H9 (cell line): Measurements from ENCODE around the gene TSPAN9. TPM values are rescaled to one million over a fixed set of nuclear protein-coding genes. Genes with fewer than 3 reads are reported as not detected.

Source experiments
- DNase-seq: peaks from one replicate; pipeline ENCODE4 v3.0.0-alpha.2; 2017
- H2AFZ ChIP-seq: one replicate; pipeline ENCODE4 v1.6.1; 2013; ENCODE audit warnings: mild to moderate bottlenecking, low read length, control low read depth, moderate library complexity
- H2AK5ac ChIP-seq: 2 replicates; pipeline ENCODE4 v1.6.1; 2013; ENCODE audit warnings: low read length, control low read depth, mixed read lengths; ENCODE audit not compliant: insufficient read length
- H2BK120ac ChIP-seq: one replicate; pipeline ENCODE4 v1.6.1; 2013; ENCODE audit warnings: low read depth, mild to moderate bottlenecking, low read length, control low read depth, inconsistent platforms; ENCODE audit not compliant: poor library complexity, severe bottlenecking
- H2BK12ac ChIP-seq: 2 replicates; pipeline ENCODE4 v1.6.1; 2013; ENCODE audit warnings: low read length, control low read depth, mixed read lengths, low read depth; ENCODE audit not compliant: insufficient read length
- H2BK15ac ChIP-seq: 2 replicates; pipeline ENCODE4 v1.6.1; 2013; ENCODE audit warnings: low read depth, low read length, control low read depth
- H2BK20ac ChIP-seq: one replicate; pipeline ENCODE4 v1.6.1; 2013; ENCODE audit warnings: low read depth, mild to moderate bottlenecking, low read length, control low read depth, inconsistent platforms; ENCODE audit not compliant: poor library complexity, severe bottlenecking
- H2BK5ac ChIP-seq: 2 replicates; pipeline ENCODE4 v1.6.1; 2013; ENCODE audit warnings: low read length, control low read depth, mixed read lengths; ENCODE audit not compliant: insufficient read length
- H3K14ac ChIP-seq: 2 replicates; pipeline ENCODE4 v1.6.1; 2013; ENCODE audit warnings: low read length, control low read depth; ENCODE audit not compliant: insufficient read depth
- H3K18ac ChIP-seq: 2 replicates; pipeline ENCODE4 v1.6.1; 2013; ENCODE audit warnings: low read depth, mild to moderate bottlenecking, mixed read lengths, low read length, control low read depth; ENCODE audit not compliant: insufficient read length
- H3K23ac ChIP-seq: 2 replicates; pipeline ENCODE4 v1.6.1; 2013; ENCODE audit warnings: low read length, control low read depth, mixed read lengths, low read depth; ENCODE audit not compliant: insufficient read length
- H3K23me2 ChIP-seq: 2 replicates; pipeline ENCODE4 v1.6.1; 2013; ENCODE audit warnings: low read depth, mild to moderate bottlenecking, mixed read lengths, low read length, control low read depth; ENCODE audit not compliant: insufficient read length, poor library complexity, severe bottlenecking
- H3K27ac ChIP-seq: 2 replicates; pipeline ENCODE4 v1.5.1; 2013; ENCODE audit warnings: low read length, control low read depth, mixed read lengths, low read depth; ENCODE audit not compliant: insufficient read length
- H3K27me3 ChIP-seq: 2 replicates; pipeline ENCODE4 v1.6.1; 2013; ENCODE audit warnings: low read length, control low read depth, inconsistent platforms; ENCODE audit not compliant: insufficient read depth
- H3K4ac ChIP-seq: 2 replicates; pipeline ENCODE4 v1.6.1; 2013; ENCODE audit warnings: low read depth, mild to moderate bottlenecking, control low read depth, inconsistent platforms, low read length, moderate library complexity
- H3K4me1 ChIP-seq: 2 replicates; pipeline ENCODE4 v1.6.1; 2013; ENCODE audit warnings: low read length, control low read depth, inconsistent platforms; ENCODE audit not compliant: insufficient read depth
- H3K4me2 ChIP-seq: 2 replicates; pipeline ENCODE4 v1.6.1; 2013; ENCODE audit warnings: low read length, control low read depth, mixed read lengths; ENCODE audit not compliant: insufficient read length, insufficient read depth
- H3K56ac ChIP-seq: 2 replicates; pipeline ENCODE4 v1.6.1; 2013; ENCODE audit warnings: low read depth, mild to moderate bottlenecking, mixed read lengths, low read length, control low read depth; ENCODE audit not compliant: insufficient read length
- H3K79me1 ChIP-seq: 2 replicates; pipeline ENCODE4 v1.6.1; 2013; ENCODE audit warnings: low read depth, mild to moderate bottlenecking, moderate library complexity, low read length, control low read depth, inconsistent platforms; ENCODE audit not compliant: insufficient read depth, poor library complexity, severe bottlenecking
- H3K79me2 ChIP-seq: 2 replicates; pipeline ENCODE4 v1.6.1; 2013; ENCODE audit warnings: low read length, control low read depth, inconsistent platforms; ENCODE audit not compliant: insufficient read depth
- H3K9ac ChIP-seq: 2 replicates; pipeline ENCODE4 v1.6.1; 2013; ENCODE audit warnings: low read length, control low read depth, mixed read lengths; ENCODE audit not compliant: insufficient read length; ENCODE audit errors: extremely low read depth
- H3K9me3 ChIP-seq: one replicate; pipeline ENCODE4 v1.6.1; 2013; ENCODE audit warnings: low read depth, low read length, inconsistent platforms; ENCODE audit not compliant: control insufficient read depth
- H3T11ph ChIP-seq: one replicate; pipeline ENCODE4 v1.6.1; 2013; ENCODE audit warnings: mild to moderate bottlenecking, low read length, control low read depth, inconsistent platforms
- H4K20me1 ChIP-seq: one replicate; pipeline ENCODE4 v1.6.1; 2013; ENCODE audit not compliant: control insufficient read depth, insufficient read length, insufficient read depth
- H4K5ac ChIP-seq: 2 replicates; pipeline ENCODE4 v1.6.1; 2013; ENCODE audit warnings: low read depth, mild to moderate bottlenecking, mixed read lengths, low read length, control low read depth; ENCODE audit not compliant: insufficient read length
- H4K8ac ChIP-seq: replicated peaks from 2 replicates; pipeline ENCODE4 v1.6.1; 2013; ENCODE audit warnings: low read length, control low read depth, mixed read lengths, low read depth; ENCODE audit not compliant: insufficient read length
- H4K91ac ChIP-seq: 2 replicates; pipeline ENCODE4 v1.6.1; 2013; ENCODE audit warnings: low read depth, mild to moderate bottlenecking, moderate library complexity, mixed read lengths, low read length, control low read depth; ENCODE audit not compliant: insufficient read length
- H3K27ac Mint-ChIP-seq, 3 experiments: 2 replicates in 2 of 3; 3 replicates in 1 of 3; pipeline ENCODE4 v1.8.0; 2020 to 2021; ENCODE audit warnings: mixed read lengths in 3 of 3, mild to moderate bottlenecking in 1 of 3, moderate library complexity in 1 of 3
- H3K27me3 Mint-ChIP-seq: 2 replicates; pipeline ENCODE4 v1.8.0; 2021; ENCODE audit warnings: low read depth, mild to moderate bottlenecking, moderate library complexity, mixed read lengths
- H3K36me3 Mint-ChIP-seq, 3 experiments: 2 replicates in 2 of 3; 3 replicates in 1 of 3; pipeline ENCODE4 v1.8.0; 2020 to 2021; ENCODE audit warnings: low read depth in 3 of 3, mixed read lengths in 3 of 3; ENCODE audit not compliant: insufficient read depth in 1 of 3
- H3K4me1 Mint-ChIP-seq, 2 experiments: 2 replicates each; pipeline ENCODE4 v1.8.0; 2020; ENCODE audit warnings: mixed read lengths in 2 of 2
- H3K4me3 Mint-ChIP-seq, 2 experiments: 2 replicates in 1 of 2; 3 replicates in 1 of 2; pipeline ENCODE4 v1.8.0; 2020 to 2021; ENCODE audit warnings: mild to moderate bottlenecking in 2 of 2, mixed read lengths in 2 of 2, moderate library complexity in 1 of 2
- H3K9me3 Mint-ChIP-seq, 2 experiments: 2 replicates in 1 of 2; 3 replicates in 1 of 2; pipeline ENCODE4 v1.8.0; 2020; ENCODE audit warnings: mild to moderate bottlenecking in 2 of 2, mixed read lengths in 2 of 2, moderate library complexity in 1 of 2
- WGBS: extraction: QIAGEN DNeasy Blood & Tissue Kit; methylation state at CpG from one replicate; pipeline ENCODE4 v1.1.7; 2013; ENCODE audit warnings: missing lambda C conversion rate, low lambda C conversion rate, mixed read lengths; ENCODE audit not compliant: insufficient read length; ENCODE audit errors: extremely low coverage; 5-methylcytosine and 5-hydroxymethylcytosine counted together
- total RNA-seq: library from RNA; stranded (reverse); gene quantifications from 2 replicates; pipeline ENCODE4 v1.2.1, GENCODE V29; 2021
- TF ChIP-seq, protein P1 (sequence below): fragments of 200-600 bp; sonication (generic); conservative IDR thresholded peaks from 3 replicates; pipeline ENCODE4 v1.8.0; 2021; ENCODE audit warnings: antibody characterized with exemption, mild to moderate bottlenecking

TSPAN9 gene
- total RNA-seq, 1 experiment from 2014 or later, result 19.0 TPM

DNA sequence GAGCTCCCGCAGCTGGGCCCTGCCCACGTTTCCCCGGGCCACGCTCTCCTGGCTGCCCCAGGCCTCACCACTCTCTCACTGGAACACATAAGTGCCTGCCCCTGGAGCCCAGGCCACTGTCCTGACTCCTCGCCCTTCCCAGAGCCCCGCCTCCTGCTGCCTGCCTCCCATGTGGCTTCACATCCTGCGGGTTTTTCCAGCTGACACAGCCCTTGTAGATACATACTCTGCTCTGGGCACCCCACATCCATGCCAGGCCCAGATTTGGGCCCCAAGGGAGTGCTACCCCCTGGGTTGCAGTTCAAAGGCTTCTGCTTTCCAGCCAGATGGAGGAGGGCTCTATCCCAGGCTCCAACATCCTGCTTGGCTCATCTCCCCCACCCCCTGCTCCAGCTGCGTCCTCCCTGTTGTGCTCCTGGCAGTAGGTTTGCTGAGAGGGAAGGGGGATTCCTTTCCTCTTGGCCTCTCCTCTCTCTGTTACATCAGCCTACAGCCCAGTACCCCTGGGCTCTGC, 60.1 kb downstream of the TSPAN9 start:
- H3K27ac Mint-ChIP-seq, result peak overlapping the region; percentile 28 to 77 (median 62); a peak in 4 of 7 replicates
- Histone ChIP-seq H3K27me3 (no peaks in the 10 kb centered on the region), H3K23me2 (no peaks in the 10 kb centered on the region)

More for the DNA sequence above, 60.1 kb downstream of the TSPAN9 start:
- H3K18ac ChIP-seq, result no peak overlapping the region
- DNase-seq, result peak; percentile 79
- no peak overlapping the region for H3K23ac ChIP-seq
- H3T11ph ChIP-seq, result no peak overlapping the region
- H3K4me2 ChIP-seq, result no peak overlapping the region
- H3K9me3 Mint-ChIP-seq, result no peaks in the 10 kb centered on the region
- H3K9ac ChIP-seq, result no peak overlapping the region
- H3K4ac ChIP-seq, result no peak overlapping the region
- H2BK20ac ChIP-seq, result no peak overlapping the region
- H2AK5ac ChIP-seq, result no peak overlapping the region
- H2BK12ac ChIP-seq, result no peak overlapping the region
- no peak overlapping the region for H3K56ac ChIP-seq
- H3K4me3 Mint-ChIP-seq, result peak overlapping the region in 1 of 2 experiments; percentile 25; a peak in 1 of 5 replicates
- H2BK120ac ChIP-seq, result no peak overlapping the region
- no peak overlapping the region for H3K27ac ChIP-seq
- no peaks in the 10 kb centered on the region for H3K79me2 ChIP-seq
- H2BK15ac ChIP-seq, result no peak overlapping the region
- WGBS, result no CpG with 5 or more reads among the region's 8 CpGs
- no peak overlapping the region for H3K14ac ChIP-seq
- H3K4me1 Mint-ChIP-seq, result peaks cover 37 to 55% of the 10 kb centered on the region in 2 experiments
- no peaks in the 10 kb centered on the region; a peak in 1 of 7 replicates for H3K36me3 Mint-ChIP-seq
- no peak overlapping the region for H4K91ac ChIP-seq
- no peak overlapping the region for H2BK5ac ChIP-seq
- H4K8ac ChIP-seq, result no peak overlapping the region
- H4K5ac ChIP-seq, result no peak overlapping the region
- H3K4me1 ChIP-seq, result no peaks in the 10 kb centered on the region
- peaks cover 3% of the 10 kb centered on the region for H3K27me3 Mint-ChIP-seq
- H4K20me1 ChIP-seq, result no peaks in the 10 kb centered on the region
- no peaks in the 10 kb centered on the region for H3K79me1 ChIP-seq
- TF ChIP-seq, protein P1, sequence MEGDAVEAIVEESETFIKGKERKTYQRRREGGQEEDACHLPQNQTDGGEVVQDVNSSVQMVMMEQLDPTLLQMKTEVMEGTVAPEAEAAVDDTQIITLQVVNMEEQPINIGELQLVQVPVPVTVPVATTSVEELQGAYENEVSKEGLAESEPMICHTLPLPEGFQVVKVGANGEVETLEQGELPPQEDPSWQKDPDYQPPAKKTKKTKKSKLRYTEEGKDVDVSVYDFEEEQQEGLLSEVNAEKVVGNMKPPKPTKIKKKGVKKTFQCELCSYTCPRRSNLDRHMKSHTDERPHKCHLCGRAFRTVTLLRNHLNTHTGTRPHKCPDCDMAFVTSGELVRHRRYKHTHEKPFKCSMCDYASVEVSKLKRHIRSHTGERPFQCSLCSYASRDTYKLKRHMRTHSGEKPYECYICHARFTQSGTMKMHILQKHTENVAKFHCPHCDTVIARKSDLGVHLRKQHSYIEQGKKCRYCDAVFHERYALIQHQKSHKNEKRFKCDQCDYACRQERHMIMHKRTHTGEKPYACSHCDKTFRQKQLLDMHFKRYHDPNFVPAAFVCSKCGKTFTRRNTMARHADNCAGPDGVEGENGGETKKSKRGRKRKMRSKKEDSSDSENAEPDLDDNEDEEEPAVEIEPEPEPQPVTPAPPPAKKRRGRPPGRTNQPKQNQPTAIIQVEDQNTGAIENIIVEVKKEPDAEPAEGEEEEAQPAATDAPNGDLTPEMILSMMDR, result no peak
- no peaks in the 10 kb centered on the region for H3K9me3 ChIP-seq
- H2AFZ ChIP-seq, result no peak overlapping the region
